22Rv1 (cell line): Measurements from ENCODE around the gene PLRG1.

ENCODE experiments used
- ZFX ChIP-seq: fragments of 450-650 bp; IDR thresholded peaks from 2 replicates; pipeline ENCODE4 v1.6.1; 2017; ENCODE audit warnings: antibody characterized with exemption, borderline replicate concordance
- TF ChIP-seq, protein P1 (sequence below): fragments of 450-650 bp; IDR thresholded peaks from 2 replicates; pipeline ENCODE4 v1.5.1; 2017; ENCODE audit warnings: mild to moderate bottlenecking

DNA sequence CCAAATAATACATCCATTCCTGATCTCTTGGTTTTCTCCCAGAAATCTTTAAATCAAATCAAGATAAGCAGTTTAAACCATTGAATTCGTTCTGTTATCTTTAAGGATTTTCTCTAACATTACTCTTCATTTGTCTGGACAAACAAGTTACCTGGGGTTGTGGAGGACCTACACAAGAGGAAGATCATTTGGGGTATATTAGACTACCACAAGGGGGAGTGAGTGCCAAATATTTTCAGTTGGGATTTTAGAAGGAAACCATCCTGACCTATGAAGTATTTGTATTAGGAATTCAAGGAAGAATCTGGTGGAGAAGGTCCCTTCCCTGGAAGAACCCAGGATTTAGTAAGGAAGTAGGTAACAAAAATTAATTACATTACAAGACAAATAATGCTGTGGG lies 46.6 kb downstream of the PLRG1 start:
- TF ChIP-seq, protein P1, sequence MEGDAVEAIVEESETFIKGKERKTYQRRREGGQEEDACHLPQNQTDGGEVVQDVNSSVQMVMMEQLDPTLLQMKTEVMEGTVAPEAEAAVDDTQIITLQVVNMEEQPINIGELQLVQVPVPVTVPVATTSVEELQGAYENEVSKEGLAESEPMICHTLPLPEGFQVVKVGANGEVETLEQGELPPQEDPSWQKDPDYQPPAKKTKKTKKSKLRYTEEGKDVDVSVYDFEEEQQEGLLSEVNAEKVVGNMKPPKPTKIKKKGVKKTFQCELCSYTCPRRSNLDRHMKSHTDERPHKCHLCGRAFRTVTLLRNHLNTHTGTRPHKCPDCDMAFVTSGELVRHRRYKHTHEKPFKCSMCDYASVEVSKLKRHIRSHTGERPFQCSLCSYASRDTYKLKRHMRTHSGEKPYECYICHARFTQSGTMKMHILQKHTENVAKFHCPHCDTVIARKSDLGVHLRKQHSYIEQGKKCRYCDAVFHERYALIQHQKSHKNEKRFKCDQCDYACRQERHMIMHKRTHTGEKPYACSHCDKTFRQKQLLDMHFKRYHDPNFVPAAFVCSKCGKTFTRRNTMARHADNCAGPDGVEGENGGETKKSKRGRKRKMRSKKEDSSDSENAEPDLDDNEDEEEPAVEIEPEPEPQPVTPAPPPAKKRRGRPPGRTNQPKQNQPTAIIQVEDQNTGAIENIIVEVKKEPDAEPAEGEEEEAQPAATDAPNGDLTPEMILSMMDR, result peak; percentile 72
- no peak for TF ChIP-seq ZFX
